HepG2 (cell line): ENCODE results near the gene TMEM235. TPM values are rescaled to one million over a fixed set of nuclear protein-coding genes. Genes with fewer than 3 reads are reported as not detected.

Experiments used
- ATAC-seq: fragments of 200-7000 bp; cut with Tn5 transposase; 3 replicates; pipeline ENCODE4 v1.9.1; 2020; ENCODE audit warnings: mild to moderate bottlenecking, moderate library complexity
- BruUV-seq: library from RNA; stranded (reverse); fragments of 400-500 nt; replicated peaks from 2 replicates; lab custom pipeline; 2021; lab: Mats Ljungman, UMichigan
- CTCF ChIA-PET: fragments of 300-600 bp; formaldehyde crosslinking; extraction: SDS; loops from one replicate; lab custom pipeline; 2021; ENCODE audit warnings: low total read pairs, inconsistent platforms, low intra/inter-chr PET ratio; lab: Yijun Ruan, JAX
- POLR2A ChIA-PET: fragments of 350-600 bp; sonication (Branson Sonifier 250); formaldehyde crosslinking; loops from one replicate; lab custom pipeline; 2020; ENCODE audit warnings: antibody characterized with exemption, inconsistent platforms; lab: Yijun Ruan, JAX
- DNase-seq: peaks from one replicate; pipeline ENCODE4 v3.0.0-alpha.2; 2015; ENCODE audit warnings: low spot score
- FAIRE-seq: peaks from 3 replicates; lab custom pipeline; 2011; peaks lifted over from hg19 to GRCh38; lab: Jason Lieb, UNC
- H2AFZ ChIP-seq: one replicate; pipeline ENCODE4 v1.6.1; 2011; ENCODE audit warnings: low read length, inconsistent platforms
- H3K27ac ChIP-seq: fragments of 300-600 bp; 3 replicates; pipeline ENCODE4 v1.8.0; 2011; ENCODE audit warnings: mixed run types, mild to moderate bottlenecking, mixed read lengths, low read length, inconsistent platforms; ENCODE audit not compliant: insufficient read depth; ENCODE audit errors: extremely low read length
- H3K27me3 ChIP-seq, 2 experiments: fragments of 200-600 bp in 1 of 2; 2 replicates in 1 of 2; 3 replicates in 1 of 2; pipeline versions ENCODE4 v1.6.0 to v1.8.0; 2011; ENCODE audit warnings: low read length in 2 of 2, mild to moderate bottlenecking in 2 of 2, moderate library complexity in 2 of 2, inconsistent platforms in 1 of 2; ENCODE audit not compliant: insufficient read depth in 2 of 2, control insufficient read depth in 1 of 2
- H3K36me3 ChIP-seq, 2 experiments: fragments of 200-600 bp in 1 of 2; replicated peaks in 1 of 2; 2 replicates in 1 of 2; 3 replicates in 1 of 2; pipeline versions ENCODE4 v1.5.1 to v1.8.0; 2011; ENCODE audit warnings: low read length in 2 of 2, inconsistent platforms in 1 of 2; ENCODE audit not compliant: insufficient read depth in 2 of 2, control insufficient read depth in 1 of 2
- H3K4me1 ChIP-seq: 2 replicates; pipeline ENCODE4 v1.5.1; 2012; ENCODE audit warnings: low read length, inconsistent platforms; ENCODE audit not compliant: insufficient read depth
- H3K4me2 ChIP-seq: 2 replicates; pipeline ENCODE4 v1.6.0; 2011; ENCODE audit warnings: low read depth, low read length, inconsistent platforms
- H3K4me3 ChIP-seq, 3 experiments: fragments of 200-600 bp in 1 of 3; sonication (generic), shearing (Covaris generic) in 1 of 3; replicated peaks in 1 of 3; 2 replicates each; pipeline ENCODE4 v1.5.1; 2011 to 2016; ENCODE audit warnings: low read length in 3 of 3, inconsistent platforms in 2 of 3, low read depth in 2 of 3, mild to moderate bottlenecking in 2 of 3, control low read depth in 1 of 3, mixed read lengths in 1 of 3; ENCODE audit not compliant: insufficient read depth in 1 of 3
- H3K79me2 ChIP-seq: one replicate; pipeline ENCODE4 v1.6.1; 2011; ENCODE audit warnings: low read length, inconsistent platforms; ENCODE audit not compliant: insufficient read depth
- H3K9ac ChIP-seq: 2 replicates; pipeline ENCODE4 v1.6.0; 2011; ENCODE audit warnings: mild to moderate bottlenecking, low read depth, low read length, inconsistent platforms; ENCODE audit not compliant: insufficient read depth
- H3K9me3 ChIP-seq: 2 replicates; pipeline ENCODE4 v1.5.1; 2012; ENCODE audit warnings: mild to moderate bottlenecking, low read length
- H4K20me1 ChIP-seq: 2 replicates; pipeline ENCODE4 v1.6.0; 2011; ENCODE audit warnings: inconsistent platforms, mild to moderate bottlenecking, low read length, moderate library complexity; ENCODE audit not compliant: insufficient read depth
- NCOR1 ChIP-seq: fragments of 200-600 bp; sonication (generic); IDR thresholded peaks from 2 replicates; pipeline ENCODE4 v1.7.0; 2017; ENCODE audit warnings: antibody characterized with exemption, low read length, borderline replicate concordance
- POLR2G ChIP-seq: fragments of 200-400 bp; formaldehyde crosslinking; IDR thresholded peaks from 2 replicates; pipeline ENCODE4 v1.6.1; 2018; ENCODE audit warnings: mild to moderate bottlenecking, low read depth, low read length, moderate library complexity
- SOX13 ChIP-seq, 3 experiments: fragments of 450-650 bp in 1 of 3; sonication (generic) in 1 of 3; formaldehyde crosslinking in 1 of 3; IDR thresholded peaks in 2 of 3; conservative IDR thresholded peaks in 1 of 3; 2 replicates each; pipeline versions ENCODE4 v1.5.0 to v1.6.1; 2016 to 2020; ENCODE audit warnings: antibody characterized with exemption in 1 of 3, mild to moderate bottlenecking in 1 of 3, missing compliant biosample characterization in 1 of 3, missing genetic modification reagents in 1 of 3, moderate library complexity in 1 of 3
- WGBS: methylation state at CpG from one replicate; pipeline ENCODE4 v1.1.6; 2017; ENCODE audit warnings: low lambda C conversion rate; 5-methylcytosine and 5-hydroxymethylcytosine counted together
- in situ Hi-C: cut with HindIII; loops from 2 replicates; pipeline ENCODE4 v1.10.0; 2017; ENCODE audit warnings: low pct_unique_long_range_greater_than_20kb; ENCODE audit not compliant: extremely low pct_ligation_motif_present
- intact Hi-C: fragments of 100-400 bp; cut with micrococcal nuclease; formaldehyde crosslinking; loops from one replicate; pipeline ENCODE4 v1.10.0; 2022; ENCODE audit not compliant: unreplicated experiment
- polyA plus RNA-seq, 8 experiments: library from polyadenylated mRNA; depleted of rRNA in 3 of 8; stranded (reverse) in 7 of 8; unstranded in 1 of 8; fragments of >200 nt; fragmentation: Illumina TruSeq in 4 of 8; extraction: Trizol in 4 of 8; gene quantifications; 2 replicates each; pipeline versions ENCODE4 v1.2.1 to v1.2.3, GENCODE V29; 2011 to 2016; ENCODE audit warnings: low read depth in 4 of 8, missing spikeins in 1 of 8, mixed read lengths in 1 of 8; ENCODE audit not compliant: insufficient read depth in 1 of 8
- total RNA-seq, 5 experiments: library from RNA; depleted of rRNA; stranded (reverse); fragments of >200 nt; fragmentation: Illumina TruSeq; extraction: Trizol; gene quantifications; 2 replicates each; pipeline ENCODE4 v1.2.3, GENCODE V29; 2016; ENCODE audit warnings: low read depth in 1 of 5
- TF ChIP-seq, protein P1 (sequence below): sonication (generic); formaldehyde crosslinking; IDR thresholded peaks from 2 replicates; pipeline ENCODE4 v1.5.1; 2020; ENCODE audit warnings: missing genetic modification reagents, mild to moderate bottlenecking, borderline replicate concordance
- TF ChIP-seq, protein P2 (sequence below): sonication (generic); formaldehyde crosslinking; IDR thresholded peaks from 2 replicates; pipeline ENCODE4 v1.5.1; 2020; ENCODE audit warnings: missing genetic modification reagents, mild to moderate bottlenecking, borderline replicate concordance
- TF ChIP-seq, protein P3 (sequence below): sonication (generic); formaldehyde crosslinking; IDR thresholded peaks from 2 replicates; pipeline ENCODE4 v1.8.0; 2022; ENCODE audit warnings: mild to moderate bottlenecking, missing genetic modification reagents, moderate library complexity

The TMEM235 gene
- total and polyA plus RNA-seq, 2 of the 13 experiments (the other 11 are each of a cell fraction or from before 2014, with no cell fraction given), result not detected

DNA sequence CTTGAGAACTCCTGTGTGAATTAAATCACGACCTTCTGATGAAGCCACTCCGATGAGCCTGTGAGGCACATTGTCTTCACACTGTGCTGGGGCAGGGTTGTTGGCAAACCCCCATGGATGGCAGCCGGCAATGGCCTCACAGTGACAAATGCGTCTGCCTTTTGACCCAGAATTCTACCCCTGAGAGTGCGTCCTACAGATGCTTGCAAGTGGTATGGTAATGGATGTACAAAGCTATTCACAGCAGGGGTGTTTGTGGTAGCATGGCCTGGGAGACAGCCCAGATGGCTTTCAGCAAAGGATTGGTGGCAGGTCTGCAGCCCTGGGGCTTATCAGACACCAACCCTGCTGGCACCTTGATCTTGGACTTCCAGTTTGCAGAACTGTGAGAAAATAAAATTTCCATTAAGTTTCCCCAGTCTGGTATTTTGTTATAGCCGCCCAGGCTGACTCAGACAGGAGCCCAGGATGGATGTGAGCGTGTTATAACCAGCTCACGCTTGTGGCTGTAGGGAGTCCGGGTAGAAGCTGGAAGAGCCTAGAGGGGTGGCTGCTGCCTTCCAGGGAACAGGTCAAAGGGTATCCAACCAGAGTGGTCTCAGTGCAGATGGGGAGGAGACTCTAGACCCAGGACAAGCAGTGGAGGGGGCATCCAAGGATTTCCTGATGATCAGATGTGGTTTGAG lies 34.1 kb upstream of the TMEM235 start:
- DNase-seq (no peak), FAIRE-seq (no peak), ATAC-seq (no peak)
- Histone ChIP-seq H3K4me1 (peaks cover 40% of the 10 kb centered on the region), H3K4me2 (no peak overlapping the region), H3K27me3 (no peaks in the 10 kb centered on the region), H2AFZ (no peak overlapping the region), H3K9ac (no peak overlapping the region), H3K27ac (no peak overlapping the region), H3K9me3 (no peaks in the 10 kb centered on the region), H3K36me3 (peaks cover 32 to 79% of the 10 kb centered on the region in 2 experiments), H3K79me2 (peaks cover 52% of the 10 kb centered on the region), H4K20me1 (peaks cover 84% of the 10 kb centered on the region), H3K4me3 (no peak overlapping the region)
- intact Hi-C loops, result no loop called here
- in situ Hi-C loops, result no loop called here
- ChIA-PET POLR2A (interaction anchor here (1.8 to 3.7 kb wide), 2 partner anchors 10 to 16 kb away, joined by 4 to 25 read pairs; partner anchors contain the start of genes AFMID, BIRC5 and TK1), CTCF (no interaction called here)
- WGBS, result 99% methylated on average over 9 of the region's 9 CpGs
- no TSS peak for BruUV-seq
- TF ChIP-seq, protein P1, sequence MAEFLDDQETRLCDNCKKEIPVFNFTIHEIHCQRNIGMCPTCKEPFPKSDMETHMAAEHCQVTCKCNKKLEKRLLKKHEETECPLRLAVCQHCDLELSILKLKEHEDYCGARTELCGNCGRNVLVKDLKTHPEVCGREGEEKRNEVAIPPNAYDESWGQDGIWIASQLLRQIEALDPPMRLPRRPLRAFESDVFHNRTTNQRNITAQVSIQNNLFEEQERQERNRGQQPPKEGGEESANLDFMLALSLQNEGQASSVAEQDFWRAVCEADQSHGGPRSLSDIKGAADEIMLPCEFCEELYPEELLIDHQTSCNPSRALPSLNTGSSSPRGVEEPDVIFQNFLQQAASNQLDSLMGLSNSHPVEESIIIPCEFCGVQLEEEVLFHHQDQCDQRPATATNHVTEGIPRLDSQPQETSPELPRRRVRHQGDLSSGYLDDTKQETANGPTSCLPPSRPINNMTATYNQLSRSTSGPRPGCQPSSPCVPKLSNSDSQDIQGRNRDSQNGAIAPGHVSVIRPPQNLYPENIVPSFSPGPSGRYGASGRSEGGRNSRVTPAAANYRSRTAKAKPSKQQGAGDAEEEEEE (CRISPR knock-in tag), result no peak
- TF ChIP-seq SOX13 (IDR thresholded peaks at IDR 0.05), result no peak
- TF ChIP-seq SOX13 (CRISPR knock-in tag; conservative IDR thresholded peaks at IDR 0.05 in 1 of 2, IDR thresholded peaks at IDR 0.05 in 1 of 2), result no peak
- TF ChIP-seq, protein P2, sequence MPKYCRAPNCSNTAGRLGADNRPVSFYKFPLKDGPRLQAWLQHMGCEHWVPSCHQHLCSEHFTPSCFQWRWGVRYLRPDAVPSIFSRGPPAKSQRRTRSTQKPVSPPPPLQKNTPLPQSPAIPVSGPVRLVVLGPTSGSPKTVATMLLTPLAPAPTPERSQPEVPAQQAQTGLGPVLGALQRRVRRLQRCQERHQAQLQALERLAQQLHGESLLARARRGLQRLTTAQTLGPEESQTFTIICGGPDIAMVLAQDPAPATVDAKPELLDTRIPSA, result no peak
- 0 out of 2 replicates have a peak, but pooled peaks have one; percentile 26 for TF ChIP-seq POLR2G
- TF ChIP-seq NCOR1, result no peak
- TF ChIP-seq, protein P3, sequence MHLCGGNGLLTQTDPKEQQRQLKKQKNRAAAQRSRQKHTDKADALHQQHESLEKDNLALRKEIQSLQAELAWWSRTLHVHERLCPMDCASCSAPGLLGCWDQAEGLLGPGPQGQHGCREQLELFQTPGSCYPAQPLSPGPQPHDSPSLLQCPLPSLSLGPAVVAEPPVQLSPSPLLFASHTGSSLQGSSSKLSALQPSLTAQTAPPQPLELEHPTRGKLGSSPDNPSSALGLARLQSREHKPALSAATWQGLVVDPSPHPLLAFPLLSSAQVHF (CRISPR knock-in tag), result 0 out of 2 replicates have a peak, but pooled peaks have one; percentile 20
